DND-41 (cell line): ENCODE measurements around the gene MYO5C.

Experiments used
- ATAC-seq: fragments of 200-7000 bp; cut with Tn5 transposase; 3 replicates; pipeline ENCODE4 v1.9.1; 2021; ENCODE audit warnings: low read depth; ENCODE audit not compliant: insufficient read depth
- DNase-seq: peaks from one replicate; pipeline ENCODE4 v3.0.0-alpha.2; 2020
- H2AFZ ChIP-seq: 2 replicates; pipeline ENCODE4 v1.6.0; 2012; ENCODE audit warnings: low read depth, low read length
- H3K27ac ChIP-seq: 2 replicates; pipeline ENCODE4 v1.5.1; 2012; ENCODE audit warnings: low read length, inconsistent platforms
- H3K27me3 ChIP-seq: fragments of 200-600 bp; sonication (generic); 2 replicates; pipeline ENCODE4 v1.6.0; 2012; ENCODE audit warnings: low read length, mild to moderate bottlenecking, inconsistent platforms; ENCODE audit not compliant: insufficient read depth, poor library complexity
- H3K36me3 ChIP-seq: 2 replicates; pipeline ENCODE4 v1.5.1; 2012; ENCODE audit warnings: low read length, inconsistent platforms; ENCODE audit not compliant: insufficient read depth
- H3K4me1 ChIP-seq: 2 replicates; pipeline ENCODE4 v1.5.1; 2012; ENCODE audit warnings: mild to moderate bottlenecking, low read length; ENCODE audit not compliant: insufficient read depth
- H3K4me2 ChIP-seq: 2 replicates; pipeline ENCODE4 v1.6.0; 2012; ENCODE audit warnings: mild to moderate bottlenecking, moderate library complexity, low read length, inconsistent platforms; ENCODE audit not compliant: insufficient read depth
- H3K4me3 ChIP-seq, 2 experiments: fragments of 200-600 bp in 1 of 2; shearing (Covaris generic) in 1 of 2; 2 replicates each; pipeline ENCODE4 v1.5.1; 2012 to 2016; ENCODE audit warnings: inconsistent platforms in 2 of 2, low read length in 2 of 2, mild to moderate bottlenecking in 2 of 2, low read depth in 1 of 2, moderate library complexity in 1 of 2
- H3K79me2 ChIP-seq: 2 replicates; pipeline ENCODE4 v1.6.0; 2012; ENCODE audit warnings: low read length, inconsistent platforms; ENCODE audit not compliant: insufficient read depth
- H3K9ac ChIP-seq: 2 replicates; pipeline ENCODE4 v1.6.0; 2012; ENCODE audit warnings: low read depth, mild to moderate bottlenecking, inconsistent platforms, low read length, moderate library complexity
- H3K9me3 ChIP-seq: 2 replicates; pipeline ENCODE4 v1.5.1; 2012; ENCODE audit warnings: low read length, moderate library complexity, mild to moderate bottlenecking, inconsistent platforms; ENCODE audit not compliant: insufficient read depth, severe bottlenecking
- H4K20me1 ChIP-seq: 2 replicates; pipeline ENCODE4 v1.6.0; 2012; ENCODE audit warnings: low read length; ENCODE audit not compliant: insufficient read depth
- CTCF ChIP-seq: IDR thresholded peaks from 2 replicates; pipeline ENCODE4 v1.5.1; 2012; ENCODE audit warnings: borderline replicate concordance, low read length, moderate library complexity, mild to moderate bottlenecking; ENCODE audit not compliant: poor library complexity, severe bottlenecking; ENCODE audit errors: extremely low read depth
- EZH2 ChIP-seq: IDR thresholded peaks from 3 replicates; pipeline ENCODE4 v1.6.1; 2012; ENCODE audit warnings: borderline replicate concordance, low read depth, mild to moderate bottlenecking, moderate library complexity, low read length, inconsistent platforms; ENCODE audit not compliant: severe bottlenecking

The MYO5C gene

GRCh38 chr15:52303093-52303772 is 7.6 kb upstream of the MYO5C start:
- H2AFZ ChIP-seq: no peak overlapping the region
- H3K4me2 ChIP-seq: no peak overlapping the region
- H3K27ac ChIP-seq: no peak overlapping the region
- no peaks in the 10 kb centered on the region for H3K79me2 ChIP-seq
- no peaks in the 10 kb centered on the region for H3K36me3 ChIP-seq
- H3K27me3 ChIP-seq: no peaks in the 10 kb centered on the region
- no peaks in the 10 kb centered on the region for H3K9me3 ChIP-seq
- no peak overlapping the region for H3K9ac ChIP-seq
- DNase-seq (no peak), ATAC-seq (no peak)
- H3K4me1 ChIP-seq: no peaks in the 10 kb centered on the region
- H3K4me3 ChIP-seq: no peak overlapping the region
- TF ChIP-seq CTCF (no peak), EZH2 (no peak)
- no peaks in the 10 kb centered on the region for H4K20me1 ChIP-seq

DNA sequence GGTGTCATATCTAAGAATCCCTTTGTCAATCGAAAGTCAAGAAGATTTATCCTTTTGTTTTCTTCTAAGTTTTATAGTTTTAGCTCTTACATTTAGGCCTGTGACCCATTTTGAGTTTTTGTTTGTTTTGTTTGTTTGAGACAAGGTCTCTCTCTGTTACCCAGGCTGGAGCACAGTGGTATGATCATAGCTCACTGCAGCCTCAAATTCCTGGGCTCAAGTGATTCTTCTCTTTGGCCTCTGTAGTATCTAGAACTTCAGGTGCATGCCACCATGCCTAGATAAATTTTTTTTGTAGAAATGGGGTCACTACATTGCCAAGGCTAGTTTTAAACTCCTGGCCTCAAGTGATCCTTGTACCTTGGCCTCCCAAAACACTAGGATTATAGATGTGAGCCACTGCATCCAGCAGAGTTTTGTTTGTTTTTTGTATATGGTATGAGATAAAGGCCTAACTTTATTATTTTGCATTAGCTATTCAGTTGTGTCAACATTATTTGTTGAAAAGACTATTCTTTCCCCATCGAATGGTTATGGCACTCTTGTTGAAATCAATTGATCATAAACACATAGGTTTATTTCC is 5.8 kb upstream of the MYO5C start:
- Histone ChIP-seq H3K9me3 (no peaks in the 10 kb centered on the region), H3K4me3 (no peak overlapping the region), H3K4me2 (no peak overlapping the region), H3K4me1 (no peaks in the 10 kb centered on the region), H3K36me3 (no peaks in the 10 kb centered on the region), H3K27ac (no peak overlapping the region), H4K20me1 (no peaks in the 10 kb centered on the region), H3K27me3 (no peaks in the 10 kb centered on the region), H3K79me2 (no peaks in the 10 kb centered on the region), H2AFZ (no peak overlapping the region), H3K9ac (no peak overlapping the region)
- ATAC-seq (no peak), DNase-seq (no peak)
- TF ChIP-seq EZH2: no peak
- no peak for TF ChIP-seq CTCF

DNA sequence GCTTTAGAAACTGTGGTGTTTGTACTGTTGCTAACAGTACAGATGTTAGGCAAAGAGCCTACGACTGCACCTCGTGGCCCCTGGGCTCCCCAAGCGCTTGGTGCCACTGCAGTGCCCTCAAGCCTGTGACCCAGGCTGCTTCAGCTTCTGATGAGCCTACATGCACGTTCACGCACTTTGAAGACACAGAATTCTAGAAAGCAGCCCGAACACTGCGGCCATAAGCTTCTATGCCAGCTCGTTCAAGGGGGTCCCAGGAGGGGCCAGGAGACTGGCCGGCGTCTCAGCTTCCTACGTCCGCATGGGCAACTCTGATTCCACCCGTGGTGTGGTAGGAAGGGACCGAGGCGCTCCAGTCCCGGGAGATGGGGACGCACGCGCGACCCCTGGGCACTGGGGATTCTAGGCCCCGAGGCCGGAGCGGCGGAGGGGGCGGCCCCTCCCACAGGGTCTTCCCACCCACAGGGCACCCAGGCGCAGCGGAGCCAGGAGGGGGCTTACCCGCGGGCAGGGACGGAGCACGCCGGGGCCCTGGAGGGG is 653 bp downstream of the MYO5C start:
- TF ChIP-seq EZH2 (no peak), CTCF (no peak)
- Histone ChIP-seq H3K36me3 (no peaks in the 10 kb centered on the region), H3K4me1 (no peaks in the 10 kb centered on the region), H3K9ac (no peak overlapping the region), H3K9me3 (no peaks in the 10 kb centered on the region), H3K27ac (no peak overlapping the region), H3K79me2 (no peaks in the 10 kb centered on the region), H4K20me1 (no peaks in the 10 kb centered on the region), H3K4me3 (no peak overlapping the region), H3K4me2 (no peak overlapping the region), H3K27me3 (no peaks in the 10 kb centered on the region), H2AFZ (no peak overlapping the region)
- DNase-seq (no peak), ATAC-seq (no peak)
